HG02763 (cell line): ENCODE measurements around the gene STEAP2.

Source experiments
- ATAC-seq: cut with Tn5 transposase; IDR thresholded peaks from one replicate; pipeline ENCODE4 v1.9.1; 2021; ENCODE audit warnings: mild to moderate bottlenecking, moderate library complexity; ENCODE audit not compliant: unreplicated experiment

Gene STEAP2

DNA sequence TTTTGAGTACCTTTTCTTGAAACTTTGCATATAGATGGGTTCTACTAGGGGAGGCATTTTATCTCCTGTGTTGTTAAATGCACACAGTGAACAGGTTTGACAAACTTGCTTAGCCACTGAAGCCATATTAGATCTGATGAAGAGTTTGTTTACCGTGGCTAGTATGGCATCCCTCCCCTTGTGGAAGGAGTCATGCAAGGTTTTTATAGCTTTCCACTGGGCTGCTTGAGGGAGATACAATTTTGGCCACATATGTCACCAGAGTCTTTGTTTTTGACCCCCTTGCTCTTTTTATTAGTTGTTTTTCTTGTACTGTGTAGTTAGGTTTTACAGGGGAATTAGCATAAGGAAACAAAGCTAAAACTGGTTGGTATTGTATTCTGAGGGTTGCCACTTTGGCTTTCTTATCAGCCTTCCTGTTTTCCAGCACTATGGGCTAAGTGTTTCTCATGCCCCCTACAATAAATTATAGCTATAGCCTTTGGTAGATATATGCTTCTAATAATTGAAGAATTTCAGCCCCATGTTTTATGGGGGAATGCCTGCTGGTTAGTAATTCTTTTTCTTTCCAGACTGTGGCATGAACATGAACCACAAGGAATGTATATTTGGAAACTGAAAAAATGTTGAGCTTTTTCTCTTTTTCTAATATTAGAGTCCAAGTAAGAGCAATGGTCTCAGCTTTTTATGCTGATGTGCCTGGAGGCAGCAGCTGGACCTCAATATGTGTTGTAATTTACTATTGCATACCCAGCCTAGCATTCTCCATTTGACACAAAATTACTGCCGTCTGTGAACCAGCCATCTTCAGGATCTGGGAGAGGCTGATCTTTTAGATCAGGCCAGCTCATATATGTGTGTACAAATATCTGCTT, 18.4 kb upstream of the STEAP2 start:
- no peak for ATAC-seq

DNA sequence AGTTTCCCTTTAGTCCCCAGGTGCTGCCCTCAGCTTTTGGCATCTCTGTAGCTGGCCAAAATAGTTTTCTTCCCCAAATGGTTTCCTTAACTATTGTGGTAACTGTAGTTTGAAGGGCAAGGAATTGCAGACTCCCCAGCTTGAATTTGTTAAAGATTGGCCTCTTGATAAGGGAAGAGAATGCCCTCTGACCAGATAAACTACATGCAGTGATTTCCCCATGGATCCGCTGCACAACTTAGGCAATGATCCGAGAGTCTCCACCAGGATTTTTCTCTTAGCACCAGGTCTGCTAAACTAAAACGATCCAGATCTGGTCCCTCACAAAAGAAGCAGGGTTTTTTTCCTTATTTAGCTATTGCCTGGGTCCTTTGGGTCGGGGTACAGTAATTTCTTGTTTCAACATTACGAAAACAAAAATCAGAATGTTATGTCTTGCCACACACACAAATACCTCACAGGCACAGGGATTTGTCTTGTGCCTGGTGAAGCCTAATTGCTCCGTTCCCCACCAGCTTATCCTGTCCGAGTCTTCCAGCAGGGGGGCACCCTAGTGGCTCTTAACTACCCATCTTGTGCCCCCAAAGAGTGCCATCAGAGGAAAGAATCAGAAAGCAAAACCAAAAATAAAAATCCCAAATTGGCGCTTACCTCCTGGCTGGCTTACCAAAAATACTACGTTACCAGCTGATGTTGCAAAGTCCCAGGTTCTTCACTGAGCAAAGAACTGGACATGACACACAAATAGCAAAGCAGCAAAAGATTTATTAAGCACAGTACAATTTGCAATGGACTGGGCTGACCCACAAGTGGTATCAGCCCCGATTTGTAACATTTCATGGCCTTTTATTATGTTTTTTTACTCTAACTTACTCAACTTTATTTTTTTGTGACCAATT, 16.4 kb upstream of the STEAP2 start:
- ATAC-seq, result no peak

DNA sequence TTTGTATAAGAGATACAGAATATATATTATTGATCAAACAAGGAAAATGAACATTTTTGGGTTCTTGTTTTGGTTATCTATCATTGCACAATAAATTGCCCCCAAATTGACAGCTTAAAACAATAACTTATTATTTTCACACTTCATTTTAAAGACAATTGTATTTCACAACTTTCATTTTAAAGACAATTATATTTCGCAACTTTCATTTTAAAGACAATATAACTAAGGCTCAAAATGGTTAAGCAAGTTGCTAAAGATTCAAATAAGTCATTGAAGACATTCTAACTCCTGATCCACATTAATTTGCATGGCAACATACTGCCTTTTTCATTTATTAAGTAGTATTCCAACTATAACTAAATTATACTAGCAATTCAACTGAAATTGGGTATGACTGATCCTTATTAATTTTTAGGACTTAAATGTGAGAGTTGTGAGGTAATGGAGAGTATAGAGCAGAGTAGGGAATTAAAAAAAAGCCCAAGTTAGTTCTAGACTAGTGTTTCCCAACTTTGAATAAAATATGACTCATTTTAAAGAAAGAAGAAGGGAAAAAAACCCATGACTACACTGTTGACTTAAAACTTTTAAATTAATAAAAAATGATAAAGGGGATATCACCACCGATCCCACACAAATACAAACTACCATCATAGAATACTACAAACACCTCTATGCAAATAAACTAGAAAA, 9.9 kb upstream of the STEAP2 start:
- no peak for ATAC-seq

DNA sequence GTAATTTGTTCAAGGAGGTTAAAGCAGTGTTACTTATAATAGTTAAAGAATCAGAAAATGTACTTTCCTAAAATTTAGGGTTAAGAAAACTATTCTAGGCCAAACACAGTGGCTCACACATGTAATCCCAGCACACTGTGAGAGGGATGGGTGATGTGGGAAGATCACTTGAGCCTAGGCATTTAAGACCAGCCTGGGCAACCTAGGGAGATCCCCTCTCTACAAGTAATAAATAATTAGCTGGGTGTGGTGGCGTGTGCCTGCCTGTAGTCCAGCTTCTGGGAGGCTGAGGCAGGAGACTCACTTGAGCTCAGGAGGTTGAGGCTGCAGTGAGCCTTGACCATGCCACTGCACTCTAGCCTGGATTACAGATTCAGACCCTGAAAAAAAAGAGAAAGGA, 3.6 kb upstream of the STEAP2 start:
- no peak for ATAC-seq

DNA sequence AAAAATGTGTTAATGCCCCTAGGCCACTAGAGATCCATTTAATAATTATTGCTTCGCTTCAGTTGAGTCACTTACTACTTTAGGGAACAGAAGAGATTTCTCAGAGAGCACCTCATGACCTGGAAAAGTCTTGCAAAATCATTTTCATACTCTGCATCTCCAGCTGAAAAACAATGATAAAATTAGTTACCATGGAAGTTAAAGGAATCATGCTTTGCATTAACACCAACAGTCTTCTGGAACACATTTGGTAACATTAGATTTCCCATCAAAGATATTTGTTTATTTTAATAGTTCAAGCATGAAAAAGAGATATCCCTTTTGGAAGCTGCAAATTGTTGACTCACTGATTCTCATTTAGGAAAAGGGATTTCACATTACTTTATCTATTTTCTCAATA, 1.8 kb upstream of the STEAP2 start:
- ATAC-seq, result no peak

DNA sequence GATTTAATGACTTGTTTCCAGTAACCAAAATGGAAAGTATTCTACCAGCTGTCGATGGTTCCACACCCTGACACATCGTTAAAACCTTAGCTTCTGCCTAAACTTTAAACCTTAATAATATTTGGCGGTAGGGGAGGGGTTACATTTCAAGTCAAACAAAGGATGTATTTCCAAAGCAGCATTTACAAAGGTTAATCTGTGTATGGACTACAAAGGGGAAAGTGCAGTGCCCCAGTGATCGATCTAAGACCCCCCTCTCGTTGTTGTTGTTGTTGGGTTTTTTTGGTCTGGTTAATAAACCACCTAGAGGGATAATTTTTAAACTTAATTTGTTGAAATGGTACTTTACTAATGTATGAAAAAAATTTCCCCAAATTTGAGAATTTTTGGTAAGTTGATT, 1.1 kb upstream of the STEAP2 start:
- no peak for ATAC-seq

DNA sequence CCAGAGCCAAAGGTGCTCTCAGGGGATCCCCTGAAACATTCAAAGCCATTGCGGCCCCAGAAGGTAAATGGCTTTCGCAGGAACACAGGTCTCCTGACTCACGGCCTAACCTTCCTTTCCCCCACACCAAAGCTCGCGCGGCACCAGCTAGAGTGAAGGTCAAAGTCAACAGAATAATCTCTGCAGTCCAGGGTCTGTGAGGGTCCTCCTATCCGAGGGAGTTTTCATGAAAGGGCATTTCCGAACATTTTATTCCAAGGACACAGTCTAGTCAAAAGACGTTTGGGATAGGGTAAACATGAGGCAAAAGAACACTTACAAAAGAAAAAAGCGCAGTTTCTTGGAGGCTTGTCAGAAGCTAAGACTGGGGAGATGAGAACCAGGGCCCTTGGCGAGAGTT, 559 bp upstream of the STEAP2 start:
- ATAC-seq, result peak; percentile 8

DNA sequence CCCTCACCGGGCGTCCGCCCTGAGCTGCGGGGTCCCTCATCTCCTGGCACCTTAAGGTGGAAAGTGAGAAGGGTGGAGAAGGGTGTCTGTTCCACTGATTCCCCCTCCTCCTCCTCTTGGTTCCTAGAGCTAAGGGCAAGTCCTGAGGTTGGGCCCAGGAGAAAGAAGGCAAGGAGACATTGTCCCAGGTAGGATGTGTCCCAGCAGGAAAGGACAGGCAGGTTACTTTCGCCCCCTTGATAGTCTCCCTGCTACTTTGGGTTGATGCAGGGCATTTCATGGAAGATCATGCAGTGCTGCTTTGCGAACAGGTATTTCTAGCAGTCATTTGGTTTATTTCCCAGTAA, 582 bp downstream of the STEAP2 start:
- peak; percentile 1 for ATAC-seq

DNA sequence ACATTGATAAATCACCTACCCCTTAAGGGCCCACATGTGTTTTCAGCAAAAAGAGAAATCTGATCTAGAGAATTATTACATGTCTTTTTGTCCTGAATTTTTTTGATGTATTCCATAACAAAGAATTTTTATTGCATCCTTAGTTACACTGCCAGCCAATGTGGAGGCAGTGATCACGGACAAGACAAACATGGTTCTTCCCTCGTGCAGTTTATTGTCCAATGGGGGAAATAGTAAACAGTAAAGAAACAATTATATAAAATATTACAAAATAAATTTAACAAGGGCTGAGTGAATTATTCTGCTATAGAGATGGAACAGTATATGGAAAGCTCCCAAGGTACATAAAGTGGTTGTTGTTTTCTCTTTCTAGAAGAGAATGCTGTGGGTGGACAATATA, 2.0 kb downstream of the STEAP2 start:
- no peak for ATAC-seq

DNA sequence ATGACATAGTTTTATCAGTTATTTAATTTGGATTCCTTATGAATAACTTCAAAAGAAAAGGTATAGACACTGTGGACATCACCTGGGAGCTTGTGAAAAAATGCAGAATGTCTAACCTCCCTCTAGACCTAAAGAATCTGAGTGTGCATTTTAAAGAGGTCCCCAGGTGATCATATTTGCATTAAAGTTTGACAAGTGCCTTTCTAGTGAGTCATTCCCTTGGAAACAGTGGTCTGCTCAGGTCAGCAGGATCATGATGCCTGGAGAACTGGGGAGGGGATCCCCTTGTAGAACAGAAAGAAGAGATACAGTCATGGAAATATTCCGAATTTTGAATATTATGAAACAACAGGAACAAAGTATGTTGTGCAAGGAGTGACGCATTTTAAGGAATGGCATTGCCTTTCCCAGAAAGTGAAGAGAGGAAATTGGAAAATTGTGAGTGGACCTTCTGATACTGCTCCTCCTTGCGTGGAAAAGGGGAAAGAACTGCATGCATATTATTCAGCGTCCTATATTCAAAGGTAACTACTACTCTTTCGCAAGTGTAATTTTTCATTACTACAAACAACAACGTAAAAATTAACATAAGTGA, 4.6 kb downstream of the STEAP2 start:
- no peak for ATAC-seq

DNA sequence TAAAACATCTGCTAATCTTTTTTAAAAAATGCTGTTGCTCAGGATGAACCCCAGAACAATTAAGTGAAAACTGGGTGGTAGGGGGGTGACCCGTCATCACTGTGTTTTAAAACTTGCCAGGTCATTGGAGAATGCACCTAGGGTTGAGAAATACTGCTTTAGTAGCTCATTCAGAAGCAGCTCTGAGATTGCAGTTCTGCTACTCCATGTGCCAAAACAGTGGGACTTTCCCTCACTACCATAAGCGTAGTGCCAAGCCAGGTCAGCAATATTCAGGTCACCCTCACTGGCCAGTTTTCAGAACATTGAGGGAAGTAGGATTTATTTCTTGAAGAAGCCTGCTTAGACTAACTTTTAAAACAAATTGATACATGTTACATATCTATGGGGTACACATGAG, 5.2 kb downstream of the STEAP2 start:
- ATAC-seq, result no peak

DNA sequence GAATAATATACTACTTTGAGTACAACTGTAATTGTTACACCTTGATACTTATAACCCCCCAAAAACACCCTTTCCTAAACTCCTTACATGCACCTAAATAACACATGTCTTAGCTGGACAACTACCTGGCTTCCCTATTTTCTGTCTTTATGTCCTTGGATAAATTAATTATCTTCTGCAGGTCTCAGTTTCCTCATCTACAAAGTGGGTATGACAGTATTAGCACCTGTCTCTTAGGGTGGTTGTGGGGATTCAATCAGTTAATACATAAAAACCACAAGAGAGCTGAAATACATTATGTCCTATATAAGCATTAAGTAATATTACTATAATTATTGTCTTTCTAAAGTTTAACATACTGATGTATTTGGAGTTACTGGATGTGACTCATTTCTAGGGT, 10.8 kb downstream of the STEAP2 start:
- ATAC-seq, result no peak

DNA sequence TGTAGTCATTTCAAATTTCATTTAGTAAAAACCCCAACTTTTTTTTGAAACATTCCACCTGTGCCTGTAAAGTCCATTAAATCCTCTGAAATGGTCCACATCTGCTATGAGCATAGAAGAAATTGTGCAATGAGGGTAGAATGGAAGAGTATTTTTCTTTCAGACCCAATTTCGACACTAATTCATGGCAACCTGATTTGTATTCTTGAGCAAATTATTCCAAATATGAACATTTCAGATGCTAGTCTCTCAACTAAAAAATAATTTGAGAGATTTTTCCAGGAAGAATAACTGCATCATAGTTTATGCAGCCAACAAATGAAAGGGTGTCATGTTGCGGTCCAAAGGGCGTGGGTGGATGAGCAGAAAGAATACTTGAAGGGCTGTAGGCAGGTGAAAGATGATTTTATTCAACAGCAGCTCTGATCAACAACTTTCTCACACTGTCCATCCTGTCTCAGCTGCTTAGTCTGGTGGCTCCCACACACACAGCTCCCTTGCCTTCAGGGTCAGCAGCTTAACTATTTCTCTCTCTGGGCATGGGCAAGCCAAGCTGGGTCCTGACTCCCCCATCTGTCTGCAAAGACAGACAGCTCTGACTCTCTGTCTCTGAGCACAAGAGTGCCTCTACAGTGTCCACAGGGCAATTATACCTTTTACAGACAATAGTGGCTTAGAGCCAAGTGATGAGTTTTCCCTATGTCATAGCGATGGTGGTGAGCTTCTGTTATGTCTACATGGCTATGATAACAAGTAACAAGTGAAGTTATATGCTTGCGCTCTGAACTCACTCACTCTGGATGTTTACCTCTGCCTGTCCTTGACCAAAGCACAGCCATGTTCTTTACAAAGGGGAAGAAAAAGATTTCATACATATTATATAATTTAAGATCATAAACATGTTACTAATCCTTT, 11.5 kb downstream of the STEAP2 start:
- no peak for ATAC-seq

DNA sequence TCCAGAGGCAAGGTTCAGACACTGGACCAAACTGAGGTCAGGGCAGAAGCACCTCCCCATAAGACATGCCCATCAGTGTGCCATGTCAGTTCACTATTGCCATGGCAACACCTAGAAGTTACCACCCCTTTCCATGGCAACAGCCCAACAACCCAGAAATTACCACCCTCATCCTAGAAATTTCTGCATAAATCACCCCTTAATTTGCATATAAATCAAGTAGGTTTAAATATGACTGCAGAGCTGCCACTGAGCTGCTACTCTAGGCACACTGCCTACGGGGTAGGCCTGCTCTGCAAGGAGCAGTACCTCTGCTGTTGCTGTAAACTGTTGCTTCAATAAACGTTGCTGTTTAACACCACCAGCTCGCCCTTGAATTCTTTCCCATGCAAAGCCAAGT, 12.7 kb downstream of the STEAP2 start:
- no peak for ATAC-seq

DNA sequence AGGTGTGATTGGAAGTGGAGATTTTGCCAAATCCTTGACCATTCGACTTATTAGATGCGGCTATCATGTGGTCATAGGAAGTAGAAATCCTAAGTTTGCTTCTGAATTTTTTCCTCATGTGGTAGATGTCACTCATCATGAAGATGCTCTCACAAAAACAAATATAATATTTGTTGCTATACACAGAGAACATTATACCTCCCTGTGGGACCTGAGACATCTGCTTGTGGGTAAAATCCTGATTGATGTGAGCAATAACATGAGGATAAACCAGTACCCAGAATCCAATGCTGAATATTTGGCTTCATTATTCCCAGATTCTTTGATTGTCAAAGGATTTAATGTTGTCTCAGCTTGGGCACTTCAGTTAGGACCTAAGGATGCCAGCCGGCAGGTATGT, 13.6 kb downstream of the STEAP2 start:
- ATAC-seq, result no peak

DNA sequence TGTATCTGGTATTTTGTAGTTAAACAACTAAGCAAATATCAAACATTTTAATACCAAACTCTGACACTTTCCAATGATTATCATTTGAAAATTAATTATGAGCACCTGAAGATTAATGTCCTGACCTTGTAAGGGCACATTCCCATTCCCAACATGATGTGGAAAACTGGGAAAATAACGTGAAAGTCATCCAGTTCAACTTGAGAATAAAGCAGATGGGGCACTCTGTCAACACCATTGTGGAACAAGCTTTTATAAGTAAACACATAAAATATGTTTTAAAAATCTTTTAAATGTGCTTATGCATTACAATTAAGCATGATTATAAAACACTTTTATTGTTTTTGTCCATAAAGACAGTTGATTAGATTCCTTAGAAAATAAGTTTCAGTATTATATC, 14.1 kb downstream of the STEAP2 start:
- ATAC-seq, result no peak

DNA sequence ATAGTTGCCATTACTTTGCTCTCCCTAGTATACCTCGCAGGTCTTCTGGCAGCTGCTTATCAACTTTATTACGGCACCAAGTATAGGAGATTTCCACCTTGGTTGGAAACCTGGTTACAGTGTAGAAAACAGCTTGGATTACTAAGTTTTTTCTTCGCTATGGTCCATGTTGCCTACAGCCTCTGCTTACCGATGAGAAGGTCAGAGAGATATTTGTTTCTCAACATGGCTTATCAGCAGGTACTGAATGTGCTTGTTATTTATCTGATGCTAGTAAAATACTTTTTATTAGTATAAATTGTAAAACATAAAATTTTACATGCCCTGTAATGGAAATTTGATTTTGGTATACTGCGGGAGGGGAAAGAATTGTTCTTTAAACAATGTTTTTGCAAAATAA, 15.7 kb downstream of the STEAP2 start:
- no peak for ATAC-seq

DNA sequence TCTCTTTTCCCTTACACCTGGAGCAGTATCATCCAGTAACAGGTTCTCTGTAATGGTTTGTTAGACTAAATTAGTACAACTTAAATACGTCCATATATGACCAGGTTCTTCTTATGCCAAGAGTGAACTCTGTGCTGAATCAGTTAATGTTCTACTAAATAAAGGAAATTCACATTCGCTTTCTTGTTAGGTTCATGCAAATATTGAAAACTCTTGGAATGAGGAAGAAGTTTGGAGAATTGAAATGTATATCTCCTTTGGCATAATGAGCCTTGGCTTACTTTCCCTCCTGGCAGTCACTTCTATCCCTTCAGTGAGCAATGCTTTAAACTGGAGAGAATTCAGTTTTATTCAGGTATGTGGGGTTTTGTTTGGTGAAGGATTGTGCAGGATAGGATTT, 18.1 kb downstream of the STEAP2 start:
- ATAC-seq, result no peak

DNA sequence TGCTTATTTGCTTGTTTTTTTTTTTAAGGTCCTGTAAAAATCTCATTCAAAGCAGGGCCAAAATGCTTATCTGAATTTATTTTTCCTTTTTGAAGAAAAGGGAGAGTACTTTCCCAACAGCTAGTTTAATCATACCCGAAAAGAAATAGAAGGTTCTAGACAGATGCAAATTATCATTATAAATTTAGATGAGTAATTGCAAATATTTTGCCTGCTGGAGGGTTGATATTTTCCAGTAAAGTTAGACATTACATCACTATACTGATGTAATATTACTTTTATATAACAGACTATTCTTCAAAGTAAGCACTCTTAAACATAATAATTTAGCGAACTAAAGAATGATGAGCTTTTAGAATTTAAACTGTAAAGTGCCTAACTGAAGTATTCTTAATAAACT, 19.3 kb downstream of the STEAP2 start:
- ATAC-seq, result no peak

DNA sequence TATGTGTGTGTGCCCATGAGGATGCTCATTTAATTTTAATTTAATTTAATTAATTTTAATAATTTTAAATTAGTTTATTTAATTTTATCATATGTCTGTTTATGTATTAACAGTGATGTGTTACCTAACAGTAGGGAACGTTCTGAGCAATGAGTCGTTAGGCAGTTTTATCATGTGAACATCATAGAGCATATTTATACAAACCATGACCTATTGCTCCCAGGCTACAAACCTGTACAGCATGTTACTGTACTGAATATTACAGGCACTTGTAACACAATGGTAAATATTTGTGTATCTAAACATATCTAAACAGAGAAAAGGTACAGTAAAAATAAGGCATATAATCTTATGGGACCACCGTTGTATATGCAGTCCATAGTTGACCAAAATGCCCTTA, 19.8 kb downstream of the STEAP2 start:
- no peak for ATAC-seq
